ENCODE results near the gene PLCH2. TPM values are rescaled to one million over a fixed set of nuclear protein-coding genes. Genes with fewer than 3 reads are reported as not detected.

Gene PLCH2
- polyA plus RNA-seq, 1 of the 3 experiments (the other 2 are of a cell fraction) = 0.08 TPM

DNA sequence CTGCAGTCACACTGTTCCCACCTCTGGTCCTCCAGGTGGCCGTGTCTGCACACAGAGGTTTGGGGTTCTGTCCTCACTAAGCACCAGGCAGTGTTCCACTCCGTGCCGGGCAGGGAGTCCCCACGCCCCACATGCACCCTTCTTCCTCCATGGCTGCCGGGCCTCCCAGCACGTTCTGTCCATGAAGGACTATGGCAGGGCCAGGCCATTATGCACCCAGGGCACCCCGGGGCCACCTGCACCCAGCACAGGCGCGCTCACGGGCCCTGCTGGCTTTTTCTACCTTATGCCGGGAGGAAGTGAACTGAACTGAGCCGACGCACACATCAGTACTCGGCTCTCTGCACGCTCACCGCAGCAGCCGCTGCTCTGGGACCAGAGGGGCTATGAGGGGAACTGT, 40.0 kb downstream of the PLCH2 start:
- H3F3A ChIP-seq (replicated peaks; ENCODE audit: insufficient read depth) = no peaks in the 10 kb centered on the region
- H3K4me1 ChIP-seq (ENCODE audit: control insufficient read depth in 1 of 2, insufficient read depth in 2 of 2, low read depth in 1 of 2, low read length in 1 of 2) = no peaks in the 10 kb centered on the region
- H3K27ac ChIP-seq (ENCODE audit: low read depth in 2 of 2, low read length in 1 of 2) = no peak overlapping the region
- no peaks in the 10 kb centered on the region for H3K9me2 ChIP-seq
- CTCF ChIA-PET = interaction anchor here (1.0 kb wide), 1 partner anchor 15 kb away, joined by 3 read pairs; no protein-coding TSS in a partner anchor
- H3K36me3 ChIP-seq (replicated peaks in 1 of 2; ENCODE audit: control insufficient read depth in 1 of 2, insufficient read depth in 2 of 2, low read length in 1 of 2) = peaks cover 4 to 88% of the 10 kb centered on the region in 2 experiments
- no peak overlapping the region for H3K9ac ChIP-seq
- POLR2A ChIA-PET = no interaction called here
- WGBS (ENCODE audit: low lambda C conversion rate) = 97% methylated on average over 11 of the region's 17 CpGs
- H3K4me3 ChIP-seq (ENCODE audit: low read depth in 2 of 2, low read length in 1 of 2) = no peak overlapping the region
- no peaks in the 10 kb centered on the region for H3K9me3 ChIP-seq
- TF ChIP-seq RAD21 (IDR thresholded peaks at IDR 0.05; ENCODE audit: low read length) = no peak
- no peak for TF ChIP-seq FOXJ3 (CRISPR knock-in tag; IDR thresholded peaks at IDR 0.05)
- TF ChIP-seq SMC3 (IDR thresholded peaks at IDR 0.05; ENCODE audit: low read depth, low read length) = no peak
- TF ChIP-seq, protein P1, sequence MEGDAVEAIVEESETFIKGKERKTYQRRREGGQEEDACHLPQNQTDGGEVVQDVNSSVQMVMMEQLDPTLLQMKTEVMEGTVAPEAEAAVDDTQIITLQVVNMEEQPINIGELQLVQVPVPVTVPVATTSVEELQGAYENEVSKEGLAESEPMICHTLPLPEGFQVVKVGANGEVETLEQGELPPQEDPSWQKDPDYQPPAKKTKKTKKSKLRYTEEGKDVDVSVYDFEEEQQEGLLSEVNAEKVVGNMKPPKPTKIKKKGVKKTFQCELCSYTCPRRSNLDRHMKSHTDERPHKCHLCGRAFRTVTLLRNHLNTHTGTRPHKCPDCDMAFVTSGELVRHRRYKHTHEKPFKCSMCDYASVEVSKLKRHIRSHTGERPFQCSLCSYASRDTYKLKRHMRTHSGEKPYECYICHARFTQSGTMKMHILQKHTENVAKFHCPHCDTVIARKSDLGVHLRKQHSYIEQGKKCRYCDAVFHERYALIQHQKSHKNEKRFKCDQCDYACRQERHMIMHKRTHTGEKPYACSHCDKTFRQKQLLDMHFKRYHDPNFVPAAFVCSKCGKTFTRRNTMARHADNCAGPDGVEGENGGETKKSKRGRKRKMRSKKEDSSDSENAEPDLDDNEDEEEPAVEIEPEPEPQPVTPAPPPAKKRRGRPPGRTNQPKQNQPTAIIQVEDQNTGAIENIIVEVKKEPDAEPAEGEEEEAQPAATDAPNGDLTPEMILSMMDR (IDR thresholded peaks at IDR 0.05) = no peak
- TF ChIP-seq, protein P2, sequence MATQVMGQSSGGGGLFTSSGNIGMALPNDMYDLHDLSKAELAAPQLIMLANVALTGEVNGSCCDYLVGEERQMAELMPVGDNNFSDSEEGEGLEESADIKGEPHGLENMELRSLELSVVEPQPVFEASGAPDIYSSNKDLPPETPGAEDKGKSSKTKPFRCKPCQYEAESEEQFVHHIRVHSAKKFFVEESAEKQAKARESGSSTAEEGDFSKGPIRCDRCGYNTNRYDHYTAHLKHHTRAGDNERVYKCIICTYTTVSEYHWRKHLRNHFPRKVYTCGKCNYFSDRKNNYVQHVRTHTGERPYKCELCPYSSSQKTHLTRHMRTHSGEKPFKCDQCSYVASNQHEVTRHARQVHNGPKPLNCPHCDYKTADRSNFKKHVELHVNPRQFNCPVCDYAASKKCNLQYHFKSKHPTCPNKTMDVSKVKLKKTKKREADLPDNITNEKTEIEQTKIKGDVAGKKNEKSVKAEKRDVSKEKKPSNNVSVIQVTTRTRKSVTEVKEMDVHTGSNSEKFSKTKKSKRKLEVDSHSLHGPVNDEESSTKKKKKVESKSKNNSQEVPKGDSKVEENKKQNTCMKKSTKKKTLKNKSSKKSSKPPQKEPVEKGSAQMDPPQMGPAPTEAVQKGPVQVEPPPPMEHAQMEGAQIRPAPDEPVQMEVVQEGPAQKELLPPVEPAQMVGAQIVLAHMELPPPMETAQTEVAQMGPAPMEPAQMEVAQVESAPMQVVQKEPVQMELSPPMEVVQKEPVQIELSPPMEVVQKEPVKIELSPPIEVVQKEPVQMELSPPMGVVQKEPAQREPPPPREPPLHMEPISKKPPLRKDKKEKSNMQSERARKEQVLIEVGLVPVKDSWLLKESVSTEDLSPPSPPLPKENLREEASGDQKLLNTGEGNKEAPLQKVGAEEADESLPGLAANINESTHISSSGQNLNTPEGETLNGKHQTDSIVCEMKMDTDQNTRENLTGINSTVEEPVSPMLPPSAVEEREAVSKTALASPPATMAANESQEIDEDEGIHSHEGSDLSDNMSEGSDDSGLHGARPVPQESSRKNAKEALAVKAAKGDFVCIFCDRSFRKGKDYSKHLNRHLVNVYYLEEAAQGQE (IDR thresholded peaks at IDR 0.05; ENCODE audit: low read depth, low read length) = no peak
- TF ChIP-seq YY1 (IDR thresholded peaks at IDR 0.05; ENCODE audit: low read depth) = no peak
- TF ChIP-seq FOXM1 (IDR thresholded peaks at IDR 0.05; ENCODE audit: low read depth) = no peak
- TF ChIP-seq RCOR1 (IDR thresholded peaks at IDR 0.05; ENCODE audit: low read length) = no peak
- H2AFZ ChIP-seq (ENCODE audit: low read depth) = no peak overlapping the region
- no peaks in the 10 kb centered on the region for H4K20me1 ChIP-seq (ENCODE audit: insufficient read depth)
- H3K27me3 ChIP-seq (ENCODE audit: insufficient read depth) = no peaks in the 10 kb centered on the region
- no peak for DNase-seq
- no peak overlapping the region for H3K4me2 ChIP-seq
- H3K79me2 ChIP-seq (ENCODE audit: insufficient read depth) = no peaks in the 10 kb centered on the region

DNA sequence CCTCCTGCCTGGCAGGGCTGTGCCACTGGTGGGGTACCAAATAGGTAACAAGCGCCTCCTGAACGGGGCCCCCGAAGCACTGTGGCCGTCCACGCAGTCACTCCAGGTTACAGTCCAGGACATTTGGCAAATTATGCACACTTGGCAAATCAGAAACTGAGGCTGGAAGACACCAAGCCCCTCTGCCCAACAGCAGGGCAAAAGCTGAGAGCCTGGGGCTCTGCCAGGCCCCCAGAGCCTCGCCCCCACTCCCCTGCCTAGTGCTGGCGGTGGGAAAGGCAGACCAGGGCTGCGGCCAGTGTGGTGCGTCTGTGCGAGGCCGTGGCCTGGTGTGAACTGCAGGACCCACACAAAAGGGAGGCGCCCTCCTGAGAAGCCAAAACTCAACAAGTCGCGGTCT, 40.9 kb downstream of the PLCH2 start:
- ChIA-PET POLR2A (no interaction called here), CTCF (interaction anchor here (1.0 kb wide), 1 partner anchor 15 kb away, joined by 3 read pairs; no protein-coding TSS in a partner anchor)
- H3K36me3 ChIP-seq (replicated peaks in 1 of 2; ENCODE audit: control insufficient read depth in 1 of 2, insufficient read depth in 2 of 2, low read length in 1 of 2) = peaks cover 5 to 87% of the 10 kb centered on the region in 2 experiments
- no peaks in the 10 kb centered on the region for H3K27me3 ChIP-seq (ENCODE audit: insufficient read depth)
- no peak overlapping the region for H3K9ac ChIP-seq
- H3K79me2 ChIP-seq (ENCODE audit: insufficient read depth) = 0 out of 2 replicates have a peak, but pooled peaks cover 3% of the 10 kb centered on the region
- no peaks in the 10 kb centered on the region for H3K4me1 ChIP-seq (ENCODE audit: control insufficient read depth in 1 of 2, insufficient read depth in 2 of 2, low read depth in 1 of 2, low read length in 1 of 2)
- DNase-seq = no peak
- H4K20me1 ChIP-seq (ENCODE audit: insufficient read depth) = peaks cover 3% of the 10 kb centered on the region; the same call in 1 of the 2 replicates
- H3K27ac ChIP-seq (ENCODE audit: low read depth in 2 of 2, low read length in 1 of 2) = no peak overlapping the region
- no peak overlapping the region for H3K4me3 ChIP-seq (ENCODE audit: low read depth in 2 of 2, low read length in 1 of 2)
- 98% methylated on average over 8 of the region's 14 CpGs for WGBS (ENCODE audit: low lambda C conversion rate)
- H2AFZ ChIP-seq (ENCODE audit: low read depth) = no peak overlapping the region
- H3K9me2 ChIP-seq = no peaks in the 10 kb centered on the region
- no peak overlapping the region for H3K4me2 ChIP-seq
- H3K9me3 ChIP-seq = no peaks in the 10 kb centered on the region
- no peaks in the 10 kb centered on the region for H3F3A ChIP-seq (replicated peaks; ENCODE audit: insufficient read depth)
- no peak for TF ChIP-seq RFX5 (IDR thresholded peaks at IDR 0.05; ENCODE audit: low read length)
- no peak for TF ChIP-seq MEF2A (IDR thresholded peaks at IDR 0.05; ENCODE audit: borderline replicate concordance, low read depth)
- TF ChIP-seq TCF12 (IDR thresholded peaks at IDR 0.05) = no peak
- no peak for TF ChIP-seq FOXM1 (IDR thresholded peaks at IDR 0.05; ENCODE audit: low read depth)
- no peak for TF ChIP-seq NFIC (IDR thresholded peaks at IDR 0.05; ENCODE audit: borderline replicate concordance)
- no peak for TF ChIP-seq GATA2 (CRISPR knock-in tag; IDR thresholded peaks at IDR 0.05)
- no peak for TF ChIP-seq MXI1 (IDR thresholded peaks at IDR 0.05; ENCODE audit: low read depth, low read length)
- TF ChIP-seq SIN3A (IDR thresholded peaks at IDR 0.05; ENCODE audit: borderline replicate concordance, low read depth, low read length) = no peak
- TF ChIP-seq, protein P3, sequence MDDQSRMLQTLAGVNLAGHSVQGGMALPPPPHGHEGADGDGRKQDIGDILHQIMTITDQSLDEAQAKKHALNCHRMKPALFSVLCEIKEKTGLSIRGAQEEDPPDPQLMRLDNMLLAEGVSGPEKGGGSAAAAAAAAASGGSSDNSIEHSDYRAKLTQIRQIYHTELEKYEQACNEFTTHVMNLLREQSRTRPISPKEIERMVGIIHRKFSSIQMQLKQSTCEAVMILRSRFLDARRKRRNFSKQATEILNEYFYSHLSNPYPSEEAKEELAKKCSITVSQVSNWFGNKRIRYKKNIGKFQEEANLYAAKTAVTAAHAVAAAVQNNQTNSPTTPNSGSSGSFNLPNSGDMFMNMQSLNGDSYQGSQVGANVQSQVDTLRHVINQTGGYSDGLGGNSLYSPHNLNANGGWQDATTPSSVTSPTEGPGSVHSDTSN (IDR thresholded peaks at IDR 0.05) = no peak
- TF ChIP-seq, protein P4, sequence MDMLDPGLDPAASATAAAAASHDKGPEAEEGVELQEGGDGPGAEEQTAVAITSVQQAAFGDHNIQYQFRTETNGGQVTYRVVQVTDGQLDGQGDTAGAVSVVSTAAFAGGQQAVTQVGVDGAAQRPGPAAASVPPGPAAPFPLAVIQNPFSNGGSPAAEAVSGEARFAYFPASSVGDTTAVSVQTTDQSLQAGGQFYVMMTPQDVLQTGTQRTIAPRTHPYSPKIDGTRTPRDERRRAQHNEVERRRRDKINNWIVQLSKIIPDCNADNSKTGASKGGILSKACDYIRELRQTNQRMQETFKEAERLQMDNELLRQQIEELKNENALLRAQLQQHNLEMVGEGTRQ (IDR thresholded peaks at IDR 0.05; ENCODE audit: borderline replicate concordance, low read depth, low read length) = no peak
- no peak for TF ChIP-seq YY1 (IDR thresholded peaks at IDR 0.05; ENCODE audit: low read depth)
- TF ChIP-seq, protein P5, sequence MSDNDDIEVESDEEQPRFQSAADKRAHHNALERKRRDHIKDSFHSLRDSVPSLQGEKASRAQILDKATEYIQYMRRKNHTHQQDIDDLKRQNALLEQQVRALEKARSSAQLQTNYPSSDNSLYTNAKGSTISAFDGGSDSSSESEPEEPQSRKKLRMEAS (IDR thresholded peaks at IDR 0.05; ENCODE audit: low read depth) = no peak
- TF ChIP-seq RCOR1 (IDR thresholded peaks at IDR 0.05; ENCODE audit: low read length) = no peak
- TF ChIP-seq ELF1 (IDR thresholded peaks at IDR 0.05) = no peak
- no peak for TF ChIP-seq NRF1 (IDR thresholded peaks at IDR 0.05; ENCODE audit: low read depth, low read length)
- no peak for TF ChIP-seq SMC3 (IDR thresholded peaks at IDR 0.05; ENCODE audit: low read depth, low read length)
- no peak for TF ChIP-seq JUND (IDR thresholded peaks at IDR 0.05)
